Body of pancreas (tissue), 4 donors: ENCODE measurements around the gene KIF16B. TPM values are rescaled to one million over a fixed set of nuclear protein-coding genes. Genes with fewer than 3 reads are reported as not detected.

Experiments
- ATAC-seq: fragments of 150-250 bp; one replicate; pipeline ENCODE4 v1.9.1; 2016
- DNase-seq, 4 donors: peaks; one replicate each; pipeline ENCODE4 v3.0.0-alpha.2; 2019
- H3K27ac ChIP-seq, 4 donors: fragments of 200-600 bp; sonication (generic); 1 replicate in 3 of 4; 2 replicates in 1 of 4; pipeline versions ENCODE4 v1.5.1 to v1.6.1; 2016 to 2019; ENCODE audit warnings: mild to moderate bottlenecking in 1 of 4, mixed read lengths in 1 of 4, moderate library complexity in 1 of 4
- H3K27me3 ChIP-seq, 2 donors: fragments of 200-600 bp; sonication (generic); one replicate each; pipeline ENCODE4 v1.6.0; 2016; ENCODE audit warnings: mild to moderate bottlenecking in 1 of 2
- H3K36me3 ChIP-seq, 2 donors: fragments of 200-600 bp; sonication (generic); replicated peaks in 1 of 2; 2 replicates each; pipeline ENCODE4 v1.5.1; 2016; ENCODE audit warnings: low read depth in 2 of 2; ENCODE audit not compliant: insufficient read depth in 1 of 2
- H3K4me1 ChIP-seq: fragments of 200-600 bp; sonication (generic); one replicate; pipeline ENCODE4 v1.6.0; 2016
- H3K4me3 ChIP-seq, 2 donors: fragments of 200-600 bp; sonication (generic); 1 replicate in 1 of 2; 2 replicates in 1 of 2; pipeline ENCODE4 v1.5.1; 2016 to 2019
- H3K9me3 ChIP-seq, 3 donors: fragments of 200-600 bp; sonication (generic); 1 replicate in 2 of 3; 2 replicates in 1 of 3; pipeline ENCODE4 v1.5.1; 2016
- POLR2A ChIP-seq, 3 donors: fragments of 450-650 bp; IDR thresholded peaks; one replicate each; pipeline ENCODE4 v1.6.1; 2016; ENCODE audit warnings: antibody characterized with exemption in 3 of 3, mild to moderate bottlenecking in 2 of 3
- WGBS, 2 donors: methylation state at CpG; one replicate each; pipeline ENCODE4 v1.1.5; 2017; 5-methylcytosine and 5-hydroxymethylcytosine counted together
- intact Hi-C: fragments of 100-400 bp; cut with DNase I; formaldehyde crosslinking; loops from one replicate; pipeline ENCODE4 v1.15.1; 2023
- total RNA-seq, 2 donors: library from RNA; depleted of rRNA; stranded (reverse); fragments of >200 nt; gene quantifications; one replicate each; pipeline ENCODE4 v1.1.0, GENCODE V29; 2016
- TF ChIP-seq, protein P1 (sequence below), 7 experiments: fragments of 450-650 bp in 4 of 7; fragments of 200-600 bp in 3 of 7; sonication (generic) in 3 of 7; IDR thresholded peaks; one replicate each; pipeline ENCODE4 v1.5.1; 2016 to 2019; ENCODE audit warnings: antibody characterized with exemption in 7 of 7

KIF16B gene
- total RNA-seq, 2 donors from 2014 or later = 13.7 to 55.0 TPM

GRCh38 chr20:16327606-16328005 is 245.6 kb downstream of the KIF16B start:
- no peak for DNase-seq
- H3K9me3 ChIP-seq = no peaks in the 10 kb centered on the region
- no peaks in the 10 kb centered on the region for H3K27me3 ChIP-seq
- no peak for TF ChIP-seq POLR2A (IDR thresholded peaks at IDR 0.05)
- TF ChIP-seq, protein P1, sequence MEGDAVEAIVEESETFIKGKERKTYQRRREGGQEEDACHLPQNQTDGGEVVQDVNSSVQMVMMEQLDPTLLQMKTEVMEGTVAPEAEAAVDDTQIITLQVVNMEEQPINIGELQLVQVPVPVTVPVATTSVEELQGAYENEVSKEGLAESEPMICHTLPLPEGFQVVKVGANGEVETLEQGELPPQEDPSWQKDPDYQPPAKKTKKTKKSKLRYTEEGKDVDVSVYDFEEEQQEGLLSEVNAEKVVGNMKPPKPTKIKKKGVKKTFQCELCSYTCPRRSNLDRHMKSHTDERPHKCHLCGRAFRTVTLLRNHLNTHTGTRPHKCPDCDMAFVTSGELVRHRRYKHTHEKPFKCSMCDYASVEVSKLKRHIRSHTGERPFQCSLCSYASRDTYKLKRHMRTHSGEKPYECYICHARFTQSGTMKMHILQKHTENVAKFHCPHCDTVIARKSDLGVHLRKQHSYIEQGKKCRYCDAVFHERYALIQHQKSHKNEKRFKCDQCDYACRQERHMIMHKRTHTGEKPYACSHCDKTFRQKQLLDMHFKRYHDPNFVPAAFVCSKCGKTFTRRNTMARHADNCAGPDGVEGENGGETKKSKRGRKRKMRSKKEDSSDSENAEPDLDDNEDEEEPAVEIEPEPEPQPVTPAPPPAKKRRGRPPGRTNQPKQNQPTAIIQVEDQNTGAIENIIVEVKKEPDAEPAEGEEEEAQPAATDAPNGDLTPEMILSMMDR (IDR thresholded peaks at IDR 0.05) = no peak
- no peaks in the 10 kb centered on the region for H3K36me3 ChIP-seq
- 93 to 94% methylated on average over 1 of the region's 1 CpG for WGBS, 2 donors
- no peaks in the 10 kb centered on the region for H3K4me1 ChIP-seq
- no peak overlapping the region for H3K27ac ChIP-seq
- no peak for ATAC-seq
- intact Hi-C loops = no loop called here
- H3K4me3 ChIP-seq = no peak overlapping the region

- 83 to 87% methylated on average over 2 of the region's 2 CpGs for WGBS, 2 donors
- TF ChIP-seq, protein P1 (IDR thresholded peaks at IDR 0.05) = no peak
- TF ChIP-seq POLR2A (IDR thresholded peaks at IDR 0.05) = no peak
- H3K36me3 ChIP-seq = no peaks in the 10 kb centered on the region
- no peak overlapping the region for H3K27ac ChIP-seq
- no peaks in the 10 kb centered on the region for H3K4me1 ChIP-seq
- H3K9me3 ChIP-seq = no peaks in the 10 kb centered on the region
- intact Hi-C loops = no loop called here
- H3K4me3 ChIP-seq = no peak overlapping the region
- no peak for ATAC-seq
- no peaks in the 10 kb centered on the region for H3K27me3 ChIP-seq
- DNase-seq = no peak
Observed at GRCh38 chr20:16321291-16321690, 252.0 kb downstream of the KIF16B start.

- Histone ChIP-seq H3K36me3 (no peaks in the 10 kb centered on the region), H3K4me1 (no peaks in the 10 kb centered on the region), H3K4me3 (no peak overlapping the region), H3K27me3 (no peaks in the 10 kb centered on the region), H3K9me3 (no peaks in the 10 kb centered on the region), H3K27ac (no peak overlapping the region)
- 89 to 91% methylated on average over 14 of the region's 14 CpGs for WGBS, 2 donors
- TF ChIP-seq, protein P1 (IDR thresholded peaks at IDR 0.05) = no peak
- TF ChIP-seq POLR2A (IDR thresholded peaks at IDR 0.05) = no peak
- DNase-seq (no peak), ATAC-seq (no peak)
- intact Hi-C loops = no loop called here
Observed at GRCh38 chr20:16317445-16318362, 255.5 kb downstream of the KIF16B start.

DNA sequence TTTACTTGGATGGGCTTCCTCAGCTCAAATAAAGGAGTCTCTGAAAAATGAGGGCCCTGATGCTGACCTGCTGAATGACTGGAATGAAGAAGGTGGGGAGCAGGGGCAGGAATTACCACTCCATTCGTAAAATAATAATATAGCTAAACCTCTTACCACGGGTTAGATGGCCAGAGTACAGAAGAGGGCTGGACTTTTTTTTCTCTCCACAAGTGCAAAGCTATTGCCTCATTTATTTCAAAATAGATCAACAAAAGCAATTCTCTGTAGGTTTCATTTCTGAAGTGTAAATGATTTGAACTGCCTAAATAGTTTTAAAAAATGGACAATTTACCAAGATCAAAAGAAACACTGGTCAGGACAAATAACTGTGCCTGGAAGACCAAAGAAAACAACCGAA is 256.7 kb downstream of the KIF16B start:
- Histone ChIP-seq H3K4me3 (no peak overlapping the region), H3K27ac (no peak overlapping the region), H3K4me1 (no peaks in the 10 kb centered on the region), H3K36me3 (no peaks in the 10 kb centered on the region), H3K27me3 (no peaks in the 10 kb centered on the region), H3K9me3 (no peaks in the 10 kb centered on the region)
- ATAC-seq = no peak
- TF ChIP-seq, protein P1 (IDR thresholded peaks at IDR 0.05) = no peak
- TF ChIP-seq POLR2A (IDR thresholded peaks at IDR 0.05) = no peak
- intact Hi-C loops = no loop called here
- DNase-seq = no peak
- 85 to 92% methylated on average over 3 of the region's 3 CpGs for WGBS, 2 donors

DNA sequence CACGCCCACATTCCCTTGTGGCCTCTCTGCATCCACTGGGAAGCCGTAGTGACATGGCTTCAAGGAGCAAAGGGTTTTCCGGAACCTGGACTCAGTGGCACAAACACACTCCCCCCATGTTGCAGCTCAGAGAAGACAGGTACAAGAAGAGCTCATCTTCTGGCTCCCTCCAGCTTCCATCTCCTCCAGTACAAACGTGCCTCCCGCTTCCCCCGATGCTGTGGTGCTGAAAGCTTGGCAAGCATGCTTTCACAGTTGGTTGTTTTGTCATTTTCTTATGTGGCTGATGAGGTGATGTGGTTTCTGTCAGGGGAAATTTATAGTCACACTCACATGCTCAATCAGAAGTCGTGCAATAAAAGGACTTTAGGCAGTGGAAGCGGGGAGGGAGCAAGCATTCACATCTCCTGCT is 258.5 kb downstream of the KIF16B start:
- H3K27ac ChIP-seq = no peak overlapping the region
- intact Hi-C loops = no loop called here
- H3K36me3 ChIP-seq = no peaks in the 10 kb centered on the region
- DNase-seq = no peak
- ATAC-seq = no peak
- H3K9me3 ChIP-seq = no peaks in the 10 kb centered on the region
- TF ChIP-seq POLR2A (IDR thresholded peaks at IDR 0.05) = no peak
- TF ChIP-seq, protein P1 (IDR thresholded peaks at IDR 0.05) = no peak
- no peaks in the 10 kb centered on the region for H3K27me3 ChIP-seq
- H3K4me1 ChIP-seq = no peaks in the 10 kb centered on the region
- no peak overlapping the region for H3K4me3 ChIP-seq
- 90 to 95% methylated on average over 8 of the region's 8 CpGs for WGBS, 2 donors
